ENCODE results near the gene SLC33A1.
"Not testable (repeated sequence)": the region's sequence is repeated elsewhere in the genome, so short reads cannot be mapped to it uniquely, and the experiment has no call there.

The SLC33A1 gene

GRCh38 chr3:155863072-155863784, 9.0 kb upstream of the SLC33A1 start:
- in situ Hi-C loops (cut with HindIII; ENCODE audit: low pct_ligation_motif_present, low pct_unique_long_range_greater_than_20kb, low sequenced_read_pairs): no loop called here
- no peak for DNase-seq

DNA sequence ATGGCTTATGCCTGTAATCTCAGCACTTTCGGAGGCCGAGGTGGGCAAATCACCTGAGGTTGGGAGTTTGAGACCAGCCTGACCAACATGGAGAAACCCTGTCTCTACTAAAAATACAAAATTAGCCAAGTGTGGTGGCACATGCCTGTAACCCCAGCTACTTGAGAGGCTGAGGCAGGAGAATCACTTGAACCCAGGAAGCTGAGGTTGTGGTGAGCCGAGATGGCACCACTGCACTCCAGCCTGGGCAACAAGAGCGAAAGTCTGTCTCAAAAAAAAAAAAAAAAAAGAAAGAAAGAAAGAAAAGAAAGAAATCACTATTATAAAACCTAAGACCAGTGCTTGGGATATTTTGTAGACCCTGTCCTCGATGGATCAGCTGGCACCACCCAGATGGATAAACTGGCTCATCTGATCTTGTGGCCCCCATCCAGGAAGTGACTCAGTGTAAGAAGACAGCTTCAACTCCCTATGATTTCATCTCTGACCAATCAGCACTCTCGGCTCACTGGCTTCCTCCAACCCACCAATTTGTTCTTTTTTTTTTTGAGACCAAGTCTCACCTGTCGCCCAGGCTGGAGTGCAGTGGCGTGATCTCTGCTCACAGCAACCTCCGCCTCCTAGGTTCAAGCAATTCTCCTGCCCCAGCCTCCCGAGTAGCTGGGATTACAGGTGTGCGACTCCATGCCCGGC, 8.2 kb upstream of the SLC33A1 start:
- DNase-seq: peak; percentile 70
- in situ Hi-C loops (cut with HindIII; ENCODE audit: low pct_ligation_motif_present, low pct_unique_long_range_greater_than_20kb, low sequenced_read_pairs): not testable (repeated sequence)

DNA sequence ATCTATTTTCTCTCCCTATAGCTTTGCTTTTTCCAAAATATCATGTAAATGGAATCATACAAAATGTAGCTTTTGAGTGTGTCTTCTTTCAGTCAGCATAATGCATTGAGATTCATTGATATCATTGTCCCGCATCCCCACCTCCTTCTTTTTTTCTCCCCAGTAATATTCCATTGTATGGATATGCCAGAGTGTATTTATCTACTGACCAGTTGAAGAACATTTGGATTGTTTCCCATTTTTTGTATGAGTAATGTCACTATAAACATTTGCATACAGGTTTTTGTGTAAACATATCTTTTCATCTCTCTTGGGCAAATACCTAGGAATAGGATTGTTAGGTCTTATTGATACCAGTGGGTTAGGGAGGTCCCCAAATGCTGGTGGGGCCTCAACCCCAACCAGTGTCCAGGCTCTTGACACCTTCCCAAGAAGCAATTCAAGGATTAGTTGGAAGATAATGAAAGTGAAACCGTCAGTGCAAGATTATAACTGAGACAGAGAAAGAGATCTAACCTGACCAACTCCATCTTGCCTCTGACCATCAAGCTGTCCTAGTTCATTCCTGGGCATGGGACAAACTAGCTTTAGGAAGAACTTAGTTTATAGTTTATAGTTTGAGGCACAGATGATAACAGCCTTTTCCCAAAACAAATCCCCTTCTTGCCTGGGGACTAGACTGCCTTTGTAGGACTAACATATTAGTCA, 7.4 kb upstream of the SLC33A1 start:
- in situ Hi-C loops (cut with HindIII; ENCODE audit: low pct_ligation_motif_present, low pct_unique_long_range_greater_than_20kb, low sequenced_read_pairs): no loop called here
- DNase-seq: no peak

DNA sequence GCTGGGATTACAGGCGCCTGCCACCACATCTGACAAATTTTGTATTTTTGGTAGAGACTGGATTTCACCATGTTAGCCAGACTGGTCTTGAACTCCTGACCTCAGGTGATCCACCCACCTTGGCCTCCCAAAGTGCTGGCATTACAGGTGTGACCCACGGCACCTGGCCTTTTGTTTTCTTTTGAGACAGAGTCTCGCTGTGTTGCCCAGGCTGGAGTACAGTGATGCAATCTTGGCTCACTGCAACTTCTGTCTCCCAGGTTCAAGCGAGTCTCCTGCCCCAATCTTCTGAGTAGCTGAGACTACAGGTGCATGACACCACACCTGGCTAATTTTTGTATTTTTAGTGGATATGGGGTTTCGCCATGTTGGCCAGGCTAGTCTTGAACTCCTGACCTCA, 6.2 kb upstream of the SLC33A1 start:
- DNase-seq; in situ Hi-C loops (cut with HindIII; ENCODE audit: low pct_ligation_motif_present, low pct_unique_long_range_greater_than_20kb, low sequenced_read_pairs): not testable (repeated sequence)

DNA sequence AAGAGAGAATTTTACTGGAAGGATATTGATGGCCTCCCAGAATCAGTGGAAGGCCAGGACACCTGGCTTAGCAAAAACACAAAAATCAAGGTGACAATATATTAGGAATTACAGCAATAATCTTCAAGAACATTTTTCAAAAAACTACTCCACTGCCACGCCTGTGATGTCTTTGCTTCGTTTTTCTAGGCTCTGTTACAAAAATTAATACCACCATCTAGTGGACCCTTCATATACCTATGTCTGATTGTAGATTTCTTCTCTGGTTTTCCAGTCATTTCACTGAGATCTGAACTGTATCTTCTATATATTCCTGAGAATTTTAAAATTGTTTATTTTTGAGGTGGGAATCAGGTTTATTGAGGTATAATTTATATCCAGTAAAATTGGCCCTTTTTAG, 5.6 kb upstream of the SLC33A1 start:
- peak; percentile 37 for DNase-seq
- in situ Hi-C loops (cut with HindIII; ENCODE audit: low pct_ligation_motif_present, low pct_unique_long_range_greater_than_20kb, low sequenced_read_pairs): no loop called here

- in situ Hi-C loops (cut with HindIII; ENCODE audit: low pct_ligation_motif_present, low pct_unique_long_range_greater_than_20kb, low sequenced_read_pairs): no loop called here
- DNase-seq: peak; percentile 18
Measured at GRCh38 chr3:155853214-155854140, 750 bp downstream of the SLC33A1 start.

- no peak for DNase-seq
- in situ Hi-C loops (cut with HindIII; ENCODE audit: low pct_ligation_motif_present, low pct_unique_long_range_greater_than_20kb, low sequenced_read_pairs): no loop called here
Measured at GRCh38 chr3:155852341-155852740, 1.9 kb downstream of the SLC33A1 start.

DNA sequence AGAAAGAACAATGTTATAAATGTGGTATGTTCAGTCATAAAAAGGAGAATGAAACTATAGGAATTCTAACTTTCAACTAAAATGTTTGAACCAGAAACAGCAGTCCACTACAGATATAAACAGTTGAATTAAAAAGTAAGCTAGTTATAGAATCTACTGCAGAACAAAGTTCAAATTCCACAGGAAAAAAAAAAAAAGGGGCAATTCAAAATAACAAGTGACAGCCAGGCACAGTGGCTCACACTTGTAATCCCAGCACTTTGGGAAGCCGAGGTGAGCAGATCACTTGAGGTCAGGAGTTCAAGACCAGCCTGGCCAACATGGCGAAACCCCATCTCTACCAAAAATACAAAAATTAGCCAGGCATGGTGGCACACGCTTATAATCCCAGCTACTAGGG, 4.8 kb downstream of the SLC33A1 start:
- DNase-seq; in situ Hi-C loops (cut with HindIII; ENCODE audit: low pct_ligation_motif_present, low pct_unique_long_range_greater_than_20kb, low sequenced_read_pairs): not testable (repeated sequence)

DNA sequence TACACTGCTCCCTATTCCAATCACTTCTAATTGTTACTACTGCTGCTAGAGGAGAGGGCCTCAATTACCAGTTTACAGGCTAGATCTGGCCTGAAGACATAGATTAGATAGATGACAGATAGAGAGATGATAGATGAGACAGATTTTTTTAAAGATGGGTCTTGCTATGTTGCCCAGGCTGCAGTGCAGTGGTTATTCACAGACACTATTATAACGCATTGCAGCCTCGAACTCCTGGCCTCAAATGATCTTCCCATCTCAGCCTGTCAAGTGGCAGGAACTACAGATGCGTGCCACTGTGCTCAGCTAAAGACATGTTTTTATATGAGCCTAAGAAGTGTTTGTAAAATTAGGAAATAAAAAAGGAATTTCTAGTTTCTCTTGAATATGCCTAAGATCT, 6.2 kb downstream of the SLC33A1 start:
- in situ Hi-C loops (cut with HindIII; ENCODE audit: low pct_ligation_motif_present, low pct_unique_long_range_greater_than_20kb, low sequenced_read_pairs): no loop called here
- DNase-seq: no peak

DNA sequence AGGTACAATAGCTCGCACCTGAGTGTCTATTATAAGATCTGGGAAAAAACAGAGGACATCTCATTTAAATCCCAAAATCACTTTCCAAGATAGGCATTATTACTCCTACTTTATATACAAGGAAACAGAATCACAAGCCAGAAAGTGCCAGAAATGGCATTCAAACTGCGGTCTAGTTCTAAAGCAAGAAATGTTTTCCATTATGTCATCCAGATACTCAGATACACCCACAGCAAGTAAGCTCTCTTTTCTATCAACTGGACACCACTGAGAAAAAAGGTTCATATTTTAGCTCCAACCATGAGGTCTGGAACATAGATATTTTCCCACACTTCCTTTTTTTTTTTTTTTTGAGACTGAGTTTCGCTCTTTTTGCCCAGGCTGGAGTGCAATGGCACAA, 8.1 kb downstream of the SLC33A1 start:
- in situ Hi-C loops (cut with HindIII; ENCODE audit: low pct_ligation_motif_present, low pct_unique_long_range_greater_than_20kb, low sequenced_read_pairs): no loop called here
- DNase-seq: no peak

DNA sequence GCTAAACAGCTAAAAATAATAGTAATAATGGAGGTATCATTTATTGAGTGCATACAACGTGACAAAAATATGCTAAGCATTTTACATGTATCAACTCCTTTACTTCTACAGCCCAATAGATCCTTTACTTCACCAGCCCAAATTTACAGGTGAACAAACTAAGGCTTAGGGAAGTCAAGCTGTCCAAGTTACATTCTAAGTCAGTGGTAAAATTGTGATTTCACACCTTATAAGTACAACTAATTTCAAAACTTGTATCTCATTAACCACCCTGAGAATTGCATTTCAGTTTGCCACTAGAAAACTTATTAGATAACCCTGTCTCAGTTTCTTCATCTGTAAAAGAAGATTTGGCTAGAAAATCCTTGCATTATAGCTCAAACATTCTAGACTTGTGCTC, 10.7 kb downstream of the SLC33A1 start:
- DNase-seq: no peak
- in situ Hi-C loops (cut with HindIII; ENCODE audit: low pct_ligation_motif_present, low pct_unique_long_range_greater_than_20kb, low sequenced_read_pairs): no loop called here

GRCh38 chr3:155835341-155836071, 18.7 kb downstream of the SLC33A1 start:
- in situ Hi-C loops (cut with HindIII; ENCODE audit: low pct_ligation_motif_present, low pct_unique_long_range_greater_than_20kb, low sequenced_read_pairs): no loop called here
- no peak for DNase-seq

DNA sequence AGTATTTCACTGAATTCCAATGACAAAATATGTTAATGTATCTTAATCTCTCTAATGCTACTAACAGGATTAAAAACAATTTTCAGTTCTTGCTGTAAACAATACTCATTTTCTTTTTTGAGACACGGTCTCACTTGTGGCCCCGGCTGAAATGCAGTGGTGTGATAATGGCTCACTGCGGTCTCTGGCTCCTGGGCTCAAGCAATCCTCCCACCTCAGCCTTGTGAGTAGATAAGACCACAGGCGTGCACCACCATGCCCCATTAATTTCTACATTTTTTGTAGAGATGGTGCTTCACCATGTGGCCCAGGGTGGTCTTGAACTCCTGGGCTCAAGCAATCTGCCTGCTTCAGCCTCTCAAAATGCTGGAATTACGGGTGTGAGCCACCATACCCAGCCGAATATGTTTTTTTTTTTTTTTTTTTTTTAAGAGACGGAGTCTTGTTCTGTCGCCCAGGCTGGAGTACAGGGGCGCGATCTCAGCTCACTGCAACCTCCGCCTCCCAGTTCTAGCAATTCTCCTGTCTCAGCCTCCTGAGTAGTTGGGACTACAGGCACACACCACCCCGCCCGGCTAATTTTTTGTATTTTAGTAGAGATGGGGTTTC, 25.6 kb downstream of the SLC33A1 start:
- in situ Hi-C loops (cut with HindIII; ENCODE audit: low pct_ligation_motif_present, low pct_unique_long_range_greater_than_20kb, low sequenced_read_pairs); DNase-seq: not testable (repeated sequence)

DNA sequence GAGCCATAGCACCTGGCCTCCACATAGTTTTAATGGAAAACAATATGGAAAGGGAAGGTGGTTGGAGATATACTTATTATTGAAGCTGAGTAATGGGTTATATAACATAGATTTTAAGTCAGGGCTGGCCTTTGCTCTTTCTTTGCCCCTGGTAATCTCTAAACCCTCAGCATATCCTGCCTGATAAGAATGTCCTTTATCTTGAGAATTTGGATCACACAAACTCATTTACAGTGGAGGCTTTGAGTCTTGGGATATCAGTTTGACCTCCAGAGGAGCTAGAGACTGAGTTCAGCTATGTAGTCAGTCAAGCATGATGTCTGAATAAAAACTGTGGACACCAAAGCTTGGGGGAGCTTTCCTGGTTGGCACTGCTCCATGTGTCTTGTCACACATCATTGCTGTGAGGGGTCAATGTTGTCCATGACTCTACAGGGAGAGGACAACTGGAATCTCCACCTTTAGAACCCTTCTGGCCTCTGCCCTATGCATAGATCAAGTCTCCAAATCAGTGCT, 39.1 kb downstream of the SLC33A1 start:
- no peak for DNase-seq
- in situ Hi-C loops (cut with HindIII; ENCODE audit: low pct_ligation_motif_present, low pct_unique_long_range_greater_than_20kb, low sequenced_read_pairs): no loop called here

DNA sequence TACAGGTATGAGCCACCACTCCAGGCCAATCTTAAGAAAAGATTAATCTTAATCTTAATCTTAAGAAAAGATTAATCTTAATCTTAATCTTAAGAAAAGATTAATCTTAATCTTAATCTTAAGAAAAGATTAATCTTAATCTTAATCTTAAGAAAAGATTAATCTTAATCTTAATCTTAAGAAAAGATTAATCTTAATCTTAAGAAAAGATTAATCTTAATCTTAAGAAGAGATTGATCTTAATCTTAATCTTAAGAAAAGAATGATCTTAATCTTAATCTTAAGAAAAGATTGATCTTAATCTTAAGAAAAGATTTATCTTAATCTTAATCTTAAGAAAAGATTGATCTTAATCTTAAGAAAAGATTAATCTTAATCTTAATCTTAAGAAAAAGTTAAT, 41.0 kb downstream of the SLC33A1 start:
- DNase-seq; in situ Hi-C loops (cut with HindIII; ENCODE audit: low pct_ligation_motif_present, low pct_unique_long_range_greater_than_20kb, low sequenced_read_pairs): not testable (repeated sequence)

DNA sequence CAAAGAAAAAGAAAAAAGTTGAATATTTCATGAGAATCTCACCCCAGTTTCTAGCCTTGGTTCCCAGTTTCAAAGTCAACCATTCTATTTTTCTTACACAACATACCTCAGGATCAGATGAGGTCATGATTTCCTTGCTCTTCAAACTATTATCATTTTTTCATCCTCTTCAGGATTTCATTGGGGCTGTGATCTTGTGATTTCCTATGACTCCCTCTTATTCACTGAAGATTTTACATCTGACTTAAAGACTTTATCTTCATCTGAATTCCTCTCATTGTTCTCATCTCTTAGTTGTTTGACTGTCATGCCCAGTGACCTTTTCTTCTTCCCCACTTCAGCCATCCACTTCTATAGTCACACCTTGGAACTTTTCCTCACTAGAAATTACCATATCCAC, 45.0 kb downstream of the SLC33A1 start:
- in situ Hi-C loops (cut with HindIII; ENCODE audit: low pct_ligation_motif_present, low pct_unique_long_range_greater_than_20kb, low sequenced_read_pairs): no loop called here
- no peak for DNase-seq

- no peak for DNase-seq
- in situ Hi-C loops (cut with HindIII; ENCODE audit: low pct_ligation_motif_present, low pct_unique_long_range_greater_than_20kb, low sequenced_read_pairs): no loop called here
Measured at GRCh38 chr3:155807823-155808222, 46.4 kb downstream of the SLC33A1 start.

Measured in ACHN (cell line).